Testis (tissue), 3 donors: Measurements from ENCODE around the gene RASIP1. TPM values are rescaled to one million over a fixed set of nuclear protein-coding genes. Genes with fewer than 3 reads are reported as not detected.

Source experiments
- DNase-seq: peaks from one replicate; pipeline ENCODE4 v3.0.0-alpha.2; 2019
- H3K27ac ChIP-seq, 2 donors: fragments of 200-600 bp; sonication (generic); one replicate each; pipeline ENCODE4 v1.5.1; 2019
- H3K27me3 ChIP-seq: fragments of 200-600 bp; sonication (generic); one replicate; pipeline ENCODE4 v1.5.1; 2019
- H3K36me3 ChIP-seq: fragments of 200-600 bp; sonication (generic); one replicate; pipeline ENCODE4 v1.5.1; 2017; ENCODE audit warnings: low read depth; ENCODE audit errors: missing control alignments
- H3K4me1 ChIP-seq: fragments of 200-600 bp; sonication (generic); one replicate; pipeline ENCODE4 v1.5.1; 2019
- H3K4me3 ChIP-seq, 2 donors: fragments of 200-600 bp; sonication (generic); one replicate each; pipeline ENCODE4 v1.5.1; 2017 to 2019
- H3K9me3 ChIP-seq: fragments of 200-600 bp; sonication (generic); one replicate; pipeline ENCODE4 v1.5.1; 2017
- CTCF ChIP-seq, 3 experiments: fragments of 450-650 bp in 2 of 3; fragments of 200-600 bp in 1 of 3; sonication (generic) in 1 of 3; IDR thresholded peaks; one replicate each; pipeline ENCODE4 v1.5.1; 2016 to 2019; ENCODE audit warnings: antibody characterized with exemption in 3 of 3, mild to moderate bottlenecking in 2 of 3, moderate library complexity in 1 of 3
- POLR2A ChIP-seq: fragments of 450-650 bp; IDR thresholded peaks from one replicate; pipeline ENCODE4 v1.6.1; 2017; ENCODE audit warnings: antibody characterized with exemption, mild to moderate bottlenecking, moderate library complexity
- WGBS, 2 donors: methylation state at CpG; one replicate each; pipeline ENCODE4 v1.1.5; 2018; 5-methylcytosine and 5-hydroxymethylcytosine counted together
- intact Hi-C: fragments of 100-400 bp; cut with DNase I; formaldehyde crosslinking; loops from one replicate; pipeline ENCODE4 v1.15.1; 2023; ENCODE audit warnings: low total_unique reads
- polyA plus RNA-seq: library from polyadenylated mRNA; stranded (reverse); fragments of 350-450 nt; fragmentation: Illumina TruSeq; extraction: RNeasy Lipid Tissue Mini Kit (QIAGEN cat#74804); gene quantifications from one replicate; pipeline ENCODE4 v1.2.3, GENCODE V29; 2014; ENCODE audit warnings: low read depth, low replicate concordance; ENCODE audit not compliant: insufficient read depth
- total RNA-seq, 2 donors: library from RNA; depleted of rRNA; stranded (reverse); fragments of >200 nt; gene quantifications; one replicate each; pipeline ENCODE4 v1.2.3, GENCODE V29; 2016

The RASIP1 gene
- total and polyA plus RNA-seq, 3 donors from 2014 or later, result 8.8 to 21.4 (median 11.2) TPM

- Histone ChIP-seq H3K27ac (no peak overlapping the region), H3K4me1 (peaks cover 17% of the 10 kb centered on the region), H3K9me3 (no peaks in the 10 kb centered on the region), H3K36me3 (no peaks in the 10 kb centered on the region), H3K27me3 (no peaks in the 10 kb centered on the region), H3K4me3 (no peak overlapping the region)
- no peak for TF ChIP-seq POLR2A
- no peak for TF ChIP-seq CTCF (IDR thresholded peaks at IDR 0.05)
- 72 to 74% methylated on average over 1 of the region's 1 CpG for WGBS, 2 donors
- no peak for DNase-seq
- intact Hi-C loops, result no loop called here
These were observed 39.2 kb upstream of the RASIP1 start for GRCh38 chr19:48779636-48780035.

- no peaks in the 10 kb centered on the region for H3K9me3 ChIP-seq
- H3K27ac ChIP-seq, result no peak overlapping the region
- H3K4me3 ChIP-seq, result no peak overlapping the region
- H3K4me1 ChIP-seq, result peaks cover 17% of the 10 kb centered on the region
- intact Hi-C loops, result no loop called here
- TF ChIP-seq POLR2A, result no peak
- TF ChIP-seq CTCF (IDR thresholded peaks at IDR 0.05), result no peak
- H3K36me3 ChIP-seq, result no peaks in the 10 kb centered on the region
- 88 to 95% methylated on average over 11 to 12 of the region's 12 CpGs for WGBS, 2 donors
- no peak for DNase-seq
- no peaks in the 10 kb centered on the region for H3K27me3 ChIP-seq
These were observed 37.3 kb upstream of the RASIP1 start for GRCh38 chr19:48777720-48778119.

GRCh38 chr19:48777139-48777538 is 36.7 kb upstream of the RASIP1 start:
- H3K27me3 ChIP-seq, result no peaks in the 10 kb centered on the region
- H3K4me3 ChIP-seq, result no peak overlapping the region
- H3K27ac ChIP-seq, result no peak overlapping the region
- no peaks in the 10 kb centered on the region for H3K9me3 ChIP-seq
- intact Hi-C loops, result no loop called here
- TF ChIP-seq POLR2A (no peak), CTCF (IDR thresholded peaks at IDR 0.05) (no peak)
- DNase-seq, result no peak
- H3K4me1 ChIP-seq, result peaks cover 18% of the 10 kb centered on the region
- 88 to 91% methylated on average over 5 of the region's 5 CpGs for WGBS, 2 donors
- H3K36me3 ChIP-seq, result no peaks in the 10 kb centered on the region

GRCh38 chr19:48772503-48772953 is 32.1 kb upstream of the RASIP1 start:
- no peaks in the 10 kb centered on the region for H3K36me3 ChIP-seq
- peak overlapping the region; percentile 56 to 73 for H3K27ac ChIP-seq
- no peaks in the 10 kb centered on the region for H3K27me3 ChIP-seq
- TF ChIP-seq POLR2A (no peak), CTCF (IDR thresholded peaks at IDR 0.05) (no peak)
- WGBS, 2 donors, result 30 to 38% methylated on average over 13 of the region's 13 CpGs
- H3K9me3 ChIP-seq, result no peaks in the 10 kb centered on the region
- intact Hi-C loops, result no loop called here
- peaks cover 3% of the 10 kb centered on the region for H3K4me1 ChIP-seq
- no peak overlapping the region for H3K4me3 ChIP-seq
- DNase-seq, result peak; percentile 87

GRCh38 chr19:48770734-48771472 is 30.5 kb upstream of the RASIP1 start:
- intact Hi-C loops, result no loop called here
- H3K9me3 ChIP-seq, result no peaks in the 10 kb centered on the region
- DNase-seq, result peak; percentile 40
- 66 to 72% methylated on average over 20 of the region's 20 CpGs for WGBS, 2 donors
- no peak overlapping the region for H3K27ac ChIP-seq
- no peak for TF ChIP-seq CTCF (IDR thresholded peaks at IDR 0.05)
- no peak for TF ChIP-seq POLR2A
- peaks cover 3% of the 10 kb centered on the region for H3K4me1 ChIP-seq
- H3K4me3 ChIP-seq, result no peak overlapping the region
- no peaks in the 10 kb centered on the region for H3K36me3 ChIP-seq
- no peaks in the 10 kb centered on the region for H3K27me3 ChIP-seq
